Cardiac ventricle fibroblast (primary cell): Measurements from ENCODE around the gene TIMM17A. TPM values are rescaled to one million over a fixed set of nuclear protein-coding genes. Genes with fewer than 3 reads are reported as not detected.

Source experiments
- total RNA-seq: library from RNA; depleted of rRNA; stranded (reverse); fragments of >200 nt; gene quantifications from 2 replicates; pipeline ENCODE4 v1.2.3, GENCODE V29; 2015

The TIMM17A gene
- total RNA-seq: 21.1 and 28.0 TPM in 2 replicates

DNA sequence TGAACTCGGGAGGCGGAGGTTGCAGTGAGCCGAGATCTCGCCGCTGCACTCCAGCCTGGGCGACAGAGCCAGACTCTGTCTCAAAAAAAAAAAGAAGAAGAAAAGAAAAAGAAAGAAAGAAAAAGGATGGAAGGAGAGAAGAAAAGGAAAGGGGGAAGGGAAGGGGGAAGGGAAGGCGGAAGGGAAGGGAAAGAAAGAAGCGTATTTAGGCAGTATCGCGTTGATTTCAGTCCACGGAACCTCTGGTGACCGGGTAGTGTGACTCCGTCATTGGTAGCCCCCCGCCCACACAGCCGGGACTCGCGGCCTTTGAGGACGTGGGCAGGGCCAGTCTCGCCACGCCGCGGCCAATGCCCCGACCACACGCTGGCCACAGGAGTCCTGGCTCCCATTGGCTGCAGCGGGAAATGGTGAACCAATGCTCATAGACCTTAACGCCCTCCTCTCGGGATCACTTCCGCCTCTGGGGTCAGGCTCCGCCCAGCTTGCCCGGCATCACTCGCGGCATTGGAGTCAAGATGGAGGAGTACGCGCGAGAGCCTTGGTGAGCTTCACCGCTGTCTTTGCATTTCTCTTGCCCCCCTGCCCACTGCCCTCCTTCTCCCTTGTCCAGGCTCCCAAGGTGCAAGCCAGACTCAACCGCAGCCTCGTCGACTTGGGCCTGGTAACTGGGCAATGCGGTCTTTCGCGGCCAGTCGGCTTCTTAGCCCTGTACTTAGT is at the start of gene TIMM17A:
TSS of gene TIMM17A (plus strand) at position 495 of the 720 bp plus-strand sequence. CDS start at position 519, 24 bp downstream.

DNA sequence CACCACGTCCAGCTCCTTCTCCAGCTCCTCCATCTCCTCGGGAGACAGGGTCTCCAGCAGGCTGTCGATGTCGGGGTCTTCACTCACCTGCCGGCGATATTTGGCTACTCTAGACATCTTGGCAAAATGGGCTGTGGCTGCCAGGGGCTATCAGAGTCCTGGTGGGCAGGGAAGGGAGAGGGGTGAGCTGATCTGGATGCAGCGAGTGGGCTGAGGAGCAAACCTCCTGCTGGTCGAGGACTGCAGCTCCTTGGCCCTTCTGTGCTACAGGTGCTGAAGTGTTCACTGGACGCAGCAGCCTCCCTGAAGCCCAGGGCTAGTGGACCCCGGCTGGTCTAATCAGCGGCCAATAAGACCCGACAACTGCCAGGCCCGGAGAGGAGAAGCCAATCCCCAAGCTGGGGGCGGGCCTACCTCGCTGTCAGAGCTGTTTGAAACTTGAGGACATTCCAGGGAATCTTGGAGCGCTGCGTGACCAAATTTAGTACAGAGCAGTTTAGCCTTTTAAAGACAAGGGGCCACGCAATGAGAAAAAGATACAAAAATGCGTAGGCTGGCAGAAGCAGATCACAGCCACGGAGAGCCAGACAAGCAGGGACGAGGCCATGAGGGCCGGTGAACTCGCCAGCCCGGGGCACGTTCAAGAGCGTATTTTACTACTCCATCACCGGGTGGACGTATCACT is 8.9 kb upstream of the TIMM17A start, which contains the start of gene LMOD1:
TSS of gene LMOD1 (minus strand) at position 325 of the 685 bp plus-strand sequence. CDS start at position 117, 208 bp downstream.

DNA sequence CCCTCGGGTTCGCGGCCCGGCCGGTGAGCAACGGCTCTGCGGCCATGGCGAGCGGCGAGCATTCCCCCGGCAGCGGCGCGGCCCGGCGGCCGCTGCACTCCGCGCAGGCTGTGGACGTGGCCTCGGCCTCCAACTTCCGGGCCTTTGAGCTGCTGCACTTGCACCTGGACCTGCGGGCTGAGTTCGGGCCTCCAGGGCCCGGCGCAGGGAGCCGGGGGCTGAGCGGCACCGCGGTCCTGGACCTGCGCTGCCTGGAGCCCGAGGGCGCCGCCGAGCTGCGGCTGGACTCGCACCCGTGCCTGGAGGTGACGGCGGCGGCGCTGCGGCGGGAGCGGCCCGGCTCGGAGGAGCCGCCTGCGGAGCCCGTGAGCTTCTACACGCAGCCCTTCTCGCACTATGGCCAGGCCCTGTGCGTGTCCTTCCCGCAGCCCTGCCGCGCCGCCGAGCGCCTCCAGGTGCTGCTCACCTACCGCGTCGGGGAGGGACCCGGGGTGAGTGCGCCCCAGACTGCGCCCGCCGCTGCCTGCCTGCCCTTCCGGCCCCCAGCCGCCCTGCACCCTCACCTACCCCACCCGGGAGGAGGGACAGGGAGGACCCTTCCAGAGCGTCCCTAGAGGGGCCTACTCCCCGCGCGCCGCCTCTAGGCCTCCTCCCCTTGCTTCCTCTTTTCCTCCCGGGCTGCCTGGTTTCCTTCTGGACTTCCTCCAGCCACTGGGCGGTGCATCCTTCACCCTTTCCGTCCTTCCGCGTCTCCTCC is 27.5 kb downstream of the TIMM17A start, which contains the start of gene RNPEP:
TSS of gene RNPEP (plus strand) at position 26 of the 757 bp plus-strand sequence. CDS start at position 45, 19 bp downstream.

GRCh38 chr1:202010180-202011015 is 55.1 kb downstream of the TIMM17A start, which contains the start of gene ELF3:
Gene ELF3 (plus strand): TSS chr1:202010587. CDS start chr1:202011137, 550 bp downstream.

Other genes with a start within 250 kb of the TIMM17A start
- gene IPO9, start 126.3 kb upstream of the TIMM17A start, total RNA-seq: 10.7 and 11.3 TPM in 2 replicates
- gene SHISA4, start 66.6 kb upstream of the TIMM17A start, total RNA-seq: 24.9 and 28.2 TPM in 2 replicates
- gene LMOD1, start 9.0 kb upstream of the TIMM17A start, total RNA-seq: 5.3 and 5.7 TPM in 2 replicates
- 62.3 and 64.2 TPM in 2 replicates for gene RNPEP, start 27.1 kb downstream of the TIMM17A start, total RNA-seq
- not detected in 2 replicates for gene ELF3, start 55.1 kb downstream of the TIMM17A start, total RNA-seq
- not detected in 2 replicates for gene GPR37L1, start 167.4 kb downstream of the TIMM17A start, total RNA-seq
- gene ARL8A, start 189.2 kb downstream of the TIMM17A start, total RNA-seq: 12.6 and 15.4 TPM in 2 replicates
- gene PTPN7, start 205.1 kb downstream of the TIMM17A start, total RNA-seq: not detected in 2 replicates
- not detected in 2 replicates for gene LGR6, start 238.3 kb downstream of the TIMM17A start, total RNA-seq